Adrenal gland (tissue), 5 donors: ENCODE data around the gene CRIP1.

Source experiments
- CTCF ChIP-seq, 6 experiments: fragments of 450-650 bp in 4 of 6; fragments of 200-600 bp in 2 of 6; sonication (generic) in 1 of 6; IDR thresholded peaks; 1 replicate in 5 of 6; 2 replicates in 1 of 6; pipeline versions ENCODE4 v1.5.1 to v1.8.0; 2016 to 2021; ENCODE audit warnings: antibody characterized with exemption in 6 of 6, mild to moderate bottlenecking in 2 of 6, moderate library complexity in 1 of 6
- POLR2A ChIP-seq, 2 donors: fragments of 450-650 bp; IDR thresholded peaks; one replicate each; pipeline ENCODE4 v1.6.1; 2017; ENCODE audit warnings: antibody characterized with exemption in 2 of 2, mild to moderate bottlenecking in 2 of 2, moderate library complexity in 1 of 2
- donor health status: DM: no; HTN: no; CAD: no.

DNA sequence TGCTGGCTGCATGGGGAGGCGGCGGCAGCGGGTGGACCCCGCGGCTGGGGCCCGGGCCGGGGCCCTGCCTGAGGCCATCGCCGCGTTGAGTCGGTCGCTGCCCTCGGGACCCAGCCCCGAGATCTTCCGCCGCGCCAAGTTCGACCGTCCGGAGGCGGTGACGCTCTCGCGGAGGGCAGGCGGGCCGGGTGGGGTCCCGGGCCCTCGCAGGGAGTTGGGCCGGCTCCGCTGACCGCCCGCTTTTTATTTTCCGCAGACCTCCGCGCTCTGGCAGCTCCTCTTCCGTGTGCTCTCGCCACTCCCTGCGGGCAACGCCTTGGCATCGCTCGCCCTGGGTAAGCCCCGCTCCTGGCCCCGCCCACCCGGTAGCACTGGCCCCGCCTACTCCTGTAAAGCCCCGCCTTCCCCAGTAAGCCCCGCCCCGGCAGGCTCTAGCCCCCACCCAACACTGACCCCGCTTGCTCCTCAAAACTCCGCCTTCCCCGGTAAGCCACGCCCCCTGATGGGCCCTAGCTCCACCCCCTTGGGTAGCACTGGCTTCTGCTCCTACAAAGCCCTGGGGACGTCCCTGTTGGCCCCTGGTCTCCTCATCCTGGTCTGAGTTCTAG lies 4.8 kb downstream of the CRIP1 start:
- TF ChIP-seq CTCF (IDR thresholded peaks at IDR 0.05): no peak
- peak; percentile 24 to 29 for TF ChIP-seq POLR2A (IDR thresholded peaks at IDR 0.05)
